ENCODE data around the gene SOX15.

DNA sequence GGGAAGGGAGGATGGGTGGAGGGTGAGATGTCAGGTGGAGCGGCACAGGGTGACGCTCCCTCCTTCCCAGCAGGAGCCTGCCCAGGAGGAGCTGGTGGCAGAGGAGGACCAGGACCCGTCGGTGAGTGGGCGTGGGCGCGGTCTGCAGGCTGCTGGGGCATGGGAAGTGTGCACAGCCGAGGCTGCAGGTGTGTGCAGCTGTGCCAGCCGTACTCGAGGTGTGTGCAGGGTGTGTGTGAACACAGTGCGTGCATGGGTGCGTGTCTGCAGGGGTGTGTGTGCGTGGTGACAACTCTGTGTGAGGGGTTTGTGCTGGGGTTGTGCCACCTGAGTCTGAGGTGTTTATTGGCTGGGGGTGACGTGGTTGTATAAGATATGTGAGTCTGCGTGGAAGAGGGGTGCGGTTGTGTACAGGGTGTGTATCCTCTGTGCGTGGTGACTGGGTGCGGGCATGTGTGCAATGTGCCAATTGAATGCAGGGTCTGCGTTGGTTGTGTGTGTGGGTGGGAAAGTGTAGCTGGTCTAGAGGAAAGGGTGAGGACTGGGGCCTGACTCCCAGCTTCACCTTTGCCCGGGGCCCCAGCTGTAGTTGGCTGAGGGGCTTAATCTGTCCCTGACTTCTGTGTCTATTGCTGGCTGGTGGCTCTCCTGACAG lies 40.4 kb downstream of the SOX15 start:
- TF ChIP-seq RAD21 (conservative IDR thresholded peaks at IDR 0.05) (no peak), EZH2 (IDR thresholded peaks at IDR 0.05; ENCODE audit: borderline replicate concordance, insufficient read depth, low read length, poor library complexity, severe bottlenecking) (no peak), POLR2AphosphoS5 (IDR thresholded peaks at IDR 0.05) (no peak), EP300 (conservative IDR thresholded peaks at IDR 0.05; ENCODE audit: poor library complexity, severe bottlenecking) (no peak), TAF1 (IDR thresholded peaks at IDR 0.05; ENCODE audit: low read depth) (no peak)
- TF ChIP-seq, protein P1, sequence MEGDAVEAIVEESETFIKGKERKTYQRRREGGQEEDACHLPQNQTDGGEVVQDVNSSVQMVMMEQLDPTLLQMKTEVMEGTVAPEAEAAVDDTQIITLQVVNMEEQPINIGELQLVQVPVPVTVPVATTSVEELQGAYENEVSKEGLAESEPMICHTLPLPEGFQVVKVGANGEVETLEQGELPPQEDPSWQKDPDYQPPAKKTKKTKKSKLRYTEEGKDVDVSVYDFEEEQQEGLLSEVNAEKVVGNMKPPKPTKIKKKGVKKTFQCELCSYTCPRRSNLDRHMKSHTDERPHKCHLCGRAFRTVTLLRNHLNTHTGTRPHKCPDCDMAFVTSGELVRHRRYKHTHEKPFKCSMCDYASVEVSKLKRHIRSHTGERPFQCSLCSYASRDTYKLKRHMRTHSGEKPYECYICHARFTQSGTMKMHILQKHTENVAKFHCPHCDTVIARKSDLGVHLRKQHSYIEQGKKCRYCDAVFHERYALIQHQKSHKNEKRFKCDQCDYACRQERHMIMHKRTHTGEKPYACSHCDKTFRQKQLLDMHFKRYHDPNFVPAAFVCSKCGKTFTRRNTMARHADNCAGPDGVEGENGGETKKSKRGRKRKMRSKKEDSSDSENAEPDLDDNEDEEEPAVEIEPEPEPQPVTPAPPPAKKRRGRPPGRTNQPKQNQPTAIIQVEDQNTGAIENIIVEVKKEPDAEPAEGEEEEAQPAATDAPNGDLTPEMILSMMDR (IDR thresholded peaks at IDR 0.05; ENCODE audit: poor library complexity, severe bottlenecking), result no peak
